Measurements from ENCODE around the gene AGAP1. TPM values are rescaled to one million over a fixed set of nuclear protein-coding genes. Genes with fewer than 3 reads are reported as not detected.

AGAP1 gene
- total and polyA plus RNA-seq, 7 donors, result 4.2 to 21.6 (median 16.6) TPM

GRCh38 chr2:235534678-235535422 is 41.0 kb downstream of the AGAP1 start:
- no peak for DNase-seq
- Histone ChIP-seq H3K9me3 (no peaks in the 10 kb centered on the region), H3K36me3 (ENCODE audit: insufficient read depth in 1 of 2, low read depth in 1 of 2) (no peaks in the 10 kb centered on the region), H3K4me1 (no peaks in the 10 kb centered on the region), H3K27ac (no peak overlapping the region), H3K27me3 (ENCODE audit: insufficient read depth in 3 of 3, low read length in 2 of 3) (no peaks in the 10 kb centered on the region), H3K4me3 (no peak overlapping the region)
- TF ChIP-seq CTCF (IDR thresholded peaks at IDR 0.05), result no peak
- ATAC-seq, result no peak
- WGBS, 3 donors, result 92 to 94% (median 92%) methylated on average over 32 of the region's 32 CpGs
- intact Hi-C loops (cut with DNase I), result no loop called here

GRCh38 chr2:235535423-235536130 is 41.7 kb downstream of the AGAP1 start:
- WGBS, 3 donors, result 89 to 91% (median 91%) methylated on average over 25 of the region's 25 CpGs
- H3K9me3 ChIP-seq, result no peaks in the 10 kb centered on the region
- H3K27me3 ChIP-seq (ENCODE audit: insufficient read depth in 3 of 3, low read length in 2 of 3), result no peaks in the 10 kb centered on the region
- no peak for TF ChIP-seq CTCF (IDR thresholded peaks at IDR 0.05)
- H3K4me3 ChIP-seq, result no peak overlapping the region
- no peaks in the 10 kb centered on the region for H3K4me1 ChIP-seq
- no peak for ATAC-seq
- H3K27ac ChIP-seq, result no peak overlapping the region
- no peaks in the 10 kb centered on the region for H3K36me3 ChIP-seq (ENCODE audit: insufficient read depth in 1 of 2, low read depth in 1 of 2)
- no peak for DNase-seq
- intact Hi-C loops (cut with DNase I), result no loop called here

GRCh38 chr2:235536711-235537110 is 42.9 kb downstream of the AGAP1 start:
- Histone ChIP-seq H3K4me3 (no peak overlapping the region), H3K36me3 (ENCODE audit: insufficient read depth in 1 of 2, low read depth in 1 of 2) (no peaks in the 10 kb centered on the region), H3K27me3 (ENCODE audit: insufficient read depth in 3 of 3, low read length in 2 of 3) (no peaks in the 10 kb centered on the region), H3K9me3 (no peaks in the 10 kb centered on the region), H3K4me1 (no peaks in the 10 kb centered on the region), H3K27ac (no peak overlapping the region)
- no peak for TF ChIP-seq CTCF (IDR thresholded peaks at IDR 0.05)
- no peak for DNase-seq
- intact Hi-C loops (cut with DNase I), result no loop called here
- 93 to 95% (median 93%) methylated on average over 11 of the region's 11 CpGs for WGBS, 3 donors
- ATAC-seq, result no peak

GRCh38 chr2:235537186-235537585 is 43.3 kb downstream of the AGAP1 start:
- TF ChIP-seq CTCF (IDR thresholded peaks at IDR 0.05), result no peak
- ATAC-seq (no peak), DNase-seq (no peak)
- Histone ChIP-seq H3K36me3 (ENCODE audit: insufficient read depth in 1 of 2, low read depth in 1 of 2) (no peaks in the 10 kb centered on the region), H3K27ac (no peak overlapping the region), H3K9me3 (no peaks in the 10 kb centered on the region), H3K4me3 (no peak overlapping the region), H3K4me1 (no peaks in the 10 kb centered on the region), H3K27me3 (ENCODE audit: insufficient read depth in 3 of 3, low read length in 2 of 3) (no peaks in the 10 kb centered on the region)
- 86 to 96% (median 87%) methylated on average over 7 of the region's 7 CpGs for WGBS, 3 donors
- intact Hi-C loops (cut with DNase I), result no loop called here
